ENCODE measurements around the gene OR4M2. TPM values are rescaled to one million over a fixed set of nuclear protein-coding genes. Genes with fewer than 3 reads are reported as not detected.

Gene OR4M2
- total RNA-seq = not detected in 2 replicates

GRCh38 chr15:22080227-22080626 is at the start of gene OR4M2:
OR4M2 (plus strand) TSS chr15:22080527; CDS start chr15:22080625, 98 bp downstream.

Other genes with a start within 250 kb of the OR4M2 start
- not detected in 2 replicates for gene POTEB, start 202.8 kb upstream of the OR4M2 start, total RNA-seq